ENCODE data around the gene IL17B.

DNA sequence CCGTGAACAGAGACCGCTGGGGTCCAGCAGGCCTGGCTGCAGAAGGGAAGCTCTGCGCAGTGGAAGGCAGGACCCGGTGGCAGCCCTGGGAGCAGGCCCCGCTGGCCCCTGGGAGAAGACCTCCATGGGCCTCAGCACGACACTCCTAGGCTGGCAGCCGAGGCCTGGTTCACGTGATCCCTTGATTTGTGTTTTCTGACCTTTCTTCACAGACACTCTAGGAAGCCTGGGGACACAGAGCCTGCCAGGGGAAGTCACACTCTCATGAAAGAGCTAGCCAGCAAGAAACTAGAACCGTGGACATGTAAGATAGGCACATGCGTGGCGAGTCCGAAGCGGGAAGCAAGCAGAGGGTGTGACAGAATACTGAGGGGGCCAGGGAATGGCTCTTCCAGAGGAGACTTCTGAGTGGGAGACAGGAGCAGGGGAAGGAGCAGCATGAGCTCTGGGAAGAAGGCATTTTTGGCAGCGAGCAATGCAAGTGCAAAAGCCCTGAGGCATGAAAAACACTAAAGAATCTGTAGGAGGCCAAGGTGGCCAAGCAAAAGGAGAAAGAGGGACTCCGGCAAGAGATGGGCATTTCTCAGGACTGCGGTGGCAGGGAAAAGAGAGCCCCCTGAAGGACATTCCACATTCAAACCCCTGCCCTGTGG lies 26.6 kb upstream of the IL17B start:
- TF ChIP-seq GABPA (IDR thresholded peaks at IDR 0.05; ENCODE audit: borderline replicate concordance, insufficient read depth, low read length) (no peak), SUZ12 (IDR thresholded peaks at IDR 0.05; ENCODE audit: low read length) (no peak), TEAD4 (IDR thresholded peaks at IDR 0.05; ENCODE audit: low read depth, low read length) (no peak), CTCF (IDR thresholded peaks at IDR 0.05; ENCODE audit: control extremely low read depth in 1 of 3, insufficient read depth in 1 of 3, low read depth in 1 of 3, low read length in 3 of 3) (no peak), POLR2AphosphoS5 (IDR thresholded peaks at IDR 0.05; ENCODE audit: low read depth, low read length) (no peak), MAFK (IDR thresholded peaks at IDR 0.05; ENCODE audit: low read depth, low read length) (no peak), EP300 (IDR thresholded peaks at IDR 0.05; ENCODE audit: borderline replicate concordance in 1 of 2, low read depth in 2 of 2, low read length in 2 of 2) (no peak), HDAC2 (IDR thresholded peaks at IDR 0.05; ENCODE audit: borderline replicate concordance in 1 of 2, low read depth in 2 of 2, low read length in 2 of 2) (no peak)

Data from H1 (cell line).